ENCODE results near the gene SREK1.
"Not testable (repeated sequence)": the region's sequence is repeated elsewhere in the genome, so short reads cannot be mapped to it uniquely, and the experiment has no call there.

The SREK1 gene

GRCh38 chr5:66180282-66181155, 36.4 kb downstream of the SREK1 start:
- no peaks in the 10 kb centered on the region for H3K9me3 Mint-ChIP-seq
- no peak overlapping the region for H3K27ac Mint-ChIP-seq
- no peak overlapping the region for H3K4me3 Mint-ChIP-seq
- H3K27me3 Mint-ChIP-seq = no peaks in the 10 kb centered on the region
- ATAC-seq = no peak
- H3K36me3 Mint-ChIP-seq = peaks cover 44% of the 10 kb centered on the region
- H3K4me1 Mint-ChIP-seq = no peaks in the 10 kb centered on the region

- no peaks in the 10 kb centered on the region for H3K4me1 Mint-ChIP-seq
- H3K27ac Mint-ChIP-seq = no peak overlapping the region
- H3K4me3 Mint-ChIP-seq = no peak overlapping the region
- ATAC-seq = no peak
- H3K27me3 Mint-ChIP-seq = no peaks in the 10 kb centered on the region
- no peaks in the 10 kb centered on the region for H3K9me3 Mint-ChIP-seq
- peaks cover 14% of the 10 kb centered on the region for H3K36me3 Mint-ChIP-seq
Observed at GRCh38 chr5:66186108-66186507, 42.0 kb downstream of the SREK1 start.

GRCh38 chr5:66193419-66193818, 49.3 kb downstream of the SREK1 start:
- no peaks in the 10 kb centered on the region for H3K9me3 Mint-ChIP-seq
- no peaks in the 10 kb centered on the region for H3K27me3 Mint-ChIP-seq
- no peak overlapping the region for H3K4me3 Mint-ChIP-seq
- ATAC-seq = no peak
- H3K27ac Mint-ChIP-seq = no peak overlapping the region
- peaks cover 28% of the 10 kb centered on the region for H3K36me3 Mint-ChIP-seq
- H3K4me1 Mint-ChIP-seq = no peaks in the 10 kb centered on the region

- no peaks in the 10 kb centered on the region for H3K27me3 Mint-ChIP-seq
- no peaks in the 10 kb centered on the region for H3K4me1 Mint-ChIP-seq
- no peak overlapping the region for H3K4me3 Mint-ChIP-seq
- no peak for ATAC-seq
- H3K27ac Mint-ChIP-seq = no peak overlapping the region
- H3K9me3 Mint-ChIP-seq = peaks cover 3% of the 10 kb centered on the region
- peaks cover 39% of the 10 kb centered on the region for H3K36me3 Mint-ChIP-seq
Observed at GRCh38 chr5:66197764-66198405, 53.8 kb downstream of the SREK1 start.

GRCh38 chr5:66198837-66199236, 54.7 kb downstream of the SREK1 start:
- no peak for ATAC-seq
- Mint-ChIP-seq H3K9me3 (peaks cover 3% of the 10 kb centered on the region), H3K27me3 (no peaks in the 10 kb centered on the region), H3K36me3 (peaks cover 39% of the 10 kb centered on the region), H3K4me1 (no peaks in the 10 kb centered on the region), H3K4me3 (no peak overlapping the region), H3K27ac (no peak overlapping the region)

GRCh38 chr5:66203531-66203930, 59.4 kb downstream of the SREK1 start:
- Mint-ChIP-seq H3K9me3 (peaks cover 3% of the 10 kb centered on the region), H3K36me3 (peaks cover 21% of the 10 kb centered on the region), H3K4me3 (no peak overlapping the region), H3K27me3 (no peaks in the 10 kb centered on the region), H3K4me1 (no peaks in the 10 kb centered on the region), H3K27ac (no peak overlapping the region)
- no peak for ATAC-seq

- Mint-ChIP-seq H3K4me1 (no peaks in the 10 kb centered on the region), H3K27me3 (no peaks in the 10 kb centered on the region), H3K27ac (no peak overlapping the region), H3K9me3 (no peaks in the 10 kb centered on the region), H3K4me3 (no peak overlapping the region), H3K36me3 (peaks cover 13% of the 10 kb centered on the region)
- ATAC-seq = no peak
Observed at GRCh38 chr5:66206465-66206864, 62.4 kb downstream of the SREK1 start.

- ATAC-seq = no peak
- Mint-ChIP-seq H3K4me1 (no peaks in the 10 kb centered on the region), H3K27ac (no peak overlapping the region), H3K9me3 (no peaks in the 10 kb centered on the region), H3K4me3 (no peak overlapping the region), H3K36me3 (peaks cover 5% of the 10 kb centered on the region), H3K27me3 (no peaks in the 10 kb centered on the region)
Observed at GRCh38 chr5:66207800-66208561, 63.9 kb downstream of the SREK1 start.

- H3K27ac Mint-ChIP-seq = no peak overlapping the region
- H3K27me3 Mint-ChIP-seq = no peaks in the 10 kb centered on the region
- no peaks in the 10 kb centered on the region for H3K9me3 Mint-ChIP-seq
- H3K36me3 Mint-ChIP-seq = peaks cover 5% of the 10 kb centered on the region
- no peak overlapping the region for H3K4me3 Mint-ChIP-seq
- ATAC-seq = no peak
- H3K4me1 Mint-ChIP-seq = no peaks in the 10 kb centered on the region
Observed at GRCh38 chr5:66209350-66209749, 65.2 kb downstream of the SREK1 start.

- Mint-ChIP-seq H3K9me3 (no peaks in the 10 kb centered on the region), H3K27ac (no peak overlapping the region), H3K27me3 (no peaks in the 10 kb centered on the region), H3K4me1 (no peaks in the 10 kb centered on the region), H3K4me3 (no peak overlapping the region), H3K36me3 (peaks cover 5% of the 10 kb centered on the region)
- ATAC-seq = no peak
Observed at GRCh38 chr5:66209794-66210193, 65.7 kb downstream of the SREK1 start.

GRCh38 chr5:66213533-66213932, 69.4 kb downstream of the SREK1 start:
- ATAC-seq = no peak
- Mint-ChIP-seq H3K9me3 (no peaks in the 10 kb centered on the region), H3K36me3 (no peaks in the 10 kb centered on the region), H3K4me3 (no peak overlapping the region), H3K27me3 (no peaks in the 10 kb centered on the region), H3K4me1 (no peaks in the 10 kb centered on the region), H3K27ac (no peak overlapping the region)

GRCh38 chr5:66222455-66222854, 78.4 kb downstream of the SREK1 start:
- ATAC-seq = no peak
- H3K27me3 Mint-ChIP-seq = peaks cover 8% of the 10 kb centered on the region
- no peaks in the 10 kb centered on the region for H3K4me1 Mint-ChIP-seq
- no peak overlapping the region for H3K27ac Mint-ChIP-seq
- H3K36me3 Mint-ChIP-seq = peaks cover 12% of the 10 kb centered on the region
- H3K4me3 Mint-ChIP-seq = no peak overlapping the region
- H3K9me3 Mint-ChIP-seq = peaks cover 12% of the 10 kb centered on the region

- Mint-ChIP-seq H3K36me3 (peaks cover 12% of the 10 kb centered on the region), H3K9me3 (peaks cover 12% of the 10 kb centered on the region)
- not testable (repeated sequence) for H3K27ac Mint-ChIP-seq, H3K4me3 Mint-ChIP-seq, H3K4me1 Mint-ChIP-seq, H3K27me3 Mint-ChIP-seq, ATAC-seq
Observed at GRCh38 chr5:66222896-66223295, 78.8 kb downstream of the SREK1 start.

- no peak for ATAC-seq
- Mint-ChIP-seq H3K4me1 (no peaks in the 10 kb centered on the region), H3K9me3 (peaks cover 12% of the 10 kb centered on the region), H3K4me3 (no peak overlapping the region), H3K27me3 (peaks cover 8% of the 10 kb centered on the region), H3K36me3 (peaks cover 12% of the 10 kb centered on the region), H3K27ac (no peak overlapping the region)
Observed at GRCh38 chr5:66223637-66224036, 79.5 kb downstream of the SREK1 start.

GRCh38 chr5:66224274-66224673, 80.2 kb downstream of the SREK1 start:
- Mint-ChIP-seq H3K4me3 (no peak overlapping the region), H3K9me3 (peaks cover 15% of the 10 kb centered on the region), H3K27me3 (peaks cover 8% of the 10 kb centered on the region)

More at GRCh38 chr5:66224274-66224673, 80.2 kb downstream of the SREK1 start:
- peaks cover 12% of the 10 kb centered on the region for H3K36me3 Mint-ChIP-seq
- H3K4me1 Mint-ChIP-seq = no peaks in the 10 kb centered on the region
- no peak overlapping the region for H3K27ac Mint-ChIP-seq
- no peak for ATAC-seq

Measured in stimulated activated memory B cell treated with anti-CD40 and anti-IgM and Interleukin-4, amounts not matched to agents 10 μg/mL and 1 μg/mL and 100 μg/mL, for 72 hours (primary cell).